Parathyroid adenoma (tissue), 2 donors: ENCODE results near the gene MAPK9.

Source experiments
- H2AFZ ChIP-seq: fragments of 300-600 bp; sonication (generic); one replicate; pipeline ENCODE4 v1.7.0; 2017; ENCODE audit warnings: antibody characterized with exemption, mild to moderate bottlenecking
- H3K27ac ChIP-seq: fragments of 300-600 bp; sonication (generic); one replicate; pipeline ENCODE4 v1.7.0; 2017
- H3K27me3 ChIP-seq: fragments of 300-600 bp; sonication (generic); one replicate; pipeline ENCODE4 v1.7.0; 2017; ENCODE audit warnings: low read length; ENCODE audit not compliant: control insufficient read depth, insufficient read depth
- H3K36me3 ChIP-seq: fragments of 300-600 bp; sonication (generic); one replicate; pipeline ENCODE4 v1.7.0; 2017; ENCODE audit warnings: low read length; ENCODE audit not compliant: control insufficient read depth, insufficient read depth
- H3K4me1 ChIP-seq: fragments of 300-600 bp; sonication (generic); one replicate; pipeline ENCODE4 v1.7.0; 2017; ENCODE audit warnings: control low read depth
- H3K4me2 ChIP-seq: fragments of 300-600 bp; sonication (generic); one replicate; pipeline ENCODE4 v1.7.0; 2017; ENCODE audit warnings: low read length
- H3K4me3 ChIP-seq: fragments of 300-600 bp; sonication (generic); one replicate; pipeline ENCODE4 v1.7.0; 2017; ENCODE audit warnings: low read depth, low read length
- H3K79me2 ChIP-seq: fragments of 300-600 bp; sonication (generic); one replicate; pipeline ENCODE4 v1.7.0; 2017; ENCODE audit warnings: control low read depth
- H3K9ac ChIP-seq: fragments of 300-600 bp; sonication (generic); one replicate; pipeline ENCODE4 v1.7.0; 2017; ENCODE audit warnings: mild to moderate bottlenecking
- H3K9me3 ChIP-seq: fragments of 300-600 bp; sonication (generic); one replicate; pipeline ENCODE4 v1.7.0; 2017; ENCODE audit warnings: low read length; ENCODE audit not compliant: control insufficient read depth
- TF ChIP-seq, protein P1 (sequence below): fragments of 300-600 bp; sonication (generic); IDR thresholded peaks from one replicate; pipeline ENCODE4 v1.7.0; 2017; ENCODE audit warnings: antibody characterized with exemption, mild to moderate bottlenecking
- donor health status: primary hyperparathyroidism.

Gene MAPK9

DNA sequence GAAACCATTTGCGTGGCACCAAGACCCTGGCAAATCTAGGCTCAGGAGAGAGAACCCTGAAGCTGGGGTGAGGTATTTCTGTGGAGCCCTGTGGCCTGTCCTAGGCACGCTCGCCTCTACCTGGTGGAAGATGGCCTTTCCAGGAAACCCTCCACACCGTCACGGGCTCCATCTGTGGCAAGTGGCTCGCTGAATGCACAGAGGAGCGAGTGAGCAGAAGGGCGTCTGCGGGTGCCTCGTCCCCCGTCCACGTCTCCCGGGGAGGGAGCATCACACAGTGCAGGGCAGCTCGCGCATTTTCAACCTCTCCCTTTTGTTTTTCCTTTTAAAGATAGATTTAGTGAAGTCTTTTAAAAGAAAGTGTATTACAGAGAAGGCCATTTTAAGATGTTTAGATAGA lies 57.6 kb downstream of the MAPK9 start:
- no peaks in the 10 kb centered on the region for H3K27me3 ChIP-seq
- H3K9ac ChIP-seq = no peak overlapping the region
- H3K4me3 ChIP-seq = no peak overlapping the region
- TF ChIP-seq, protein P1, sequence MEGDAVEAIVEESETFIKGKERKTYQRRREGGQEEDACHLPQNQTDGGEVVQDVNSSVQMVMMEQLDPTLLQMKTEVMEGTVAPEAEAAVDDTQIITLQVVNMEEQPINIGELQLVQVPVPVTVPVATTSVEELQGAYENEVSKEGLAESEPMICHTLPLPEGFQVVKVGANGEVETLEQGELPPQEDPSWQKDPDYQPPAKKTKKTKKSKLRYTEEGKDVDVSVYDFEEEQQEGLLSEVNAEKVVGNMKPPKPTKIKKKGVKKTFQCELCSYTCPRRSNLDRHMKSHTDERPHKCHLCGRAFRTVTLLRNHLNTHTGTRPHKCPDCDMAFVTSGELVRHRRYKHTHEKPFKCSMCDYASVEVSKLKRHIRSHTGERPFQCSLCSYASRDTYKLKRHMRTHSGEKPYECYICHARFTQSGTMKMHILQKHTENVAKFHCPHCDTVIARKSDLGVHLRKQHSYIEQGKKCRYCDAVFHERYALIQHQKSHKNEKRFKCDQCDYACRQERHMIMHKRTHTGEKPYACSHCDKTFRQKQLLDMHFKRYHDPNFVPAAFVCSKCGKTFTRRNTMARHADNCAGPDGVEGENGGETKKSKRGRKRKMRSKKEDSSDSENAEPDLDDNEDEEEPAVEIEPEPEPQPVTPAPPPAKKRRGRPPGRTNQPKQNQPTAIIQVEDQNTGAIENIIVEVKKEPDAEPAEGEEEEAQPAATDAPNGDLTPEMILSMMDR = no peak
- H3K9me3 ChIP-seq = no peaks in the 10 kb centered on the region
- no peaks in the 10 kb centered on the region for H3K36me3 ChIP-seq
- no peak overlapping the region for H2AFZ ChIP-seq
- H3K4me2 ChIP-seq = no peak overlapping the region
- H3K27ac ChIP-seq = no peak overlapping the region
- H3K79me2 ChIP-seq = no peaks in the 10 kb centered on the region
- H3K4me1 ChIP-seq = no peaks in the 10 kb centered on the region

DNA sequence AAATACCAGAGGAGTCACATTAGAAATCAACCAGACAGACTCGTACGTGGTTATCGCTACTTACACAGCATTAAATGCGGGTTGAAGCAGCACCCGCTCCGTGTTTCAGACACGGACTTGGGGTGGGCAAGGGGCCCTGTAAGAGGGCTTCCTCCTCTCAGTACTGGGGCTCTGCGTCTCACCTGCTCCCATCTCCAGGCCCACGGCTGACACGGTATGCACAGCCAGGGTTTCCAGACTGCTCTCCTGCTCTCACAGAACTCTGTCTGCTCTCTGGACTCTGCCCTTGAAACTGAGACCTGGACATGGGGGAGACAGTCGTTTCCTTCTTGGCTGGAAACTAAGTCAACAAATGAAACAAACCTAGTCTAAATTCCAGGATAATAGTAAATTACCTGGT lies 58.2 kb downstream of the MAPK9 start:
- no peaks in the 10 kb centered on the region for H3K27me3 ChIP-seq
- TF ChIP-seq, protein P1 = no peak
- H3K4me2 ChIP-seq = no peak overlapping the region
- no peaks in the 10 kb centered on the region for H3K4me1 ChIP-seq
- H3K4me3 ChIP-seq = no peak overlapping the region
- H3K27ac ChIP-seq = no peak overlapping the region
- H3K9ac ChIP-seq = no peak overlapping the region
- no peaks in the 10 kb centered on the region for H3K79me2 ChIP-seq
- no peaks in the 10 kb centered on the region for H3K9me3 ChIP-seq
- H3K36me3 ChIP-seq = no peaks in the 10 kb centered on the region
- H2AFZ ChIP-seq = no peak overlapping the region

DNA sequence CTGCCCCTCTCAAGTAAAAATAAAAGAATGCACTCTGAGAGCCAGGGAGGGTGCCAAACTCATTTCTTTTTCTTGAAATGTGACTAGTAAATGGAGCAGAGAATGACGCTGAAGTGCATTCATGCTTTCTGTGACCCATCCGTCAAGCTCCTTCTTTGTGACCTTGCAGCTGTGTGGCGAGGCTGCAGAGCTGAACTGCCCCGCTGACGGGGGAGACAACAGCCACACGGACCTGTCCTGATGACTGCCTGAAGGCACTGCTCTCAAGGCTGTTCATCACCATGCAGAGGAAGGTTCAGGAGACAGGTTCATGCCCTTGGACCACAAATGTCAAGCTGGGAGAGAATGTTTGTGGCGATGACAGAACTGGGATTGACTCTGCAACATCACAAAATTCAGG lies 61.9 kb downstream of the MAPK9 start:
- Histone ChIP-seq H3K4me3 (no peak overlapping the region), H3K9ac (no peak overlapping the region), H3K27me3 (no peaks in the 10 kb centered on the region), H3K4me2 (no peak overlapping the region), H3K4me1 (no peaks in the 10 kb centered on the region), H3K79me2 (no peaks in the 10 kb centered on the region), H2AFZ (no peak overlapping the region), H3K36me3 (no peaks in the 10 kb centered on the region), H3K27ac (no peak overlapping the region), H3K9me3 (no peaks in the 10 kb centered on the region)
- TF ChIP-seq, protein P1 = no peak

DNA sequence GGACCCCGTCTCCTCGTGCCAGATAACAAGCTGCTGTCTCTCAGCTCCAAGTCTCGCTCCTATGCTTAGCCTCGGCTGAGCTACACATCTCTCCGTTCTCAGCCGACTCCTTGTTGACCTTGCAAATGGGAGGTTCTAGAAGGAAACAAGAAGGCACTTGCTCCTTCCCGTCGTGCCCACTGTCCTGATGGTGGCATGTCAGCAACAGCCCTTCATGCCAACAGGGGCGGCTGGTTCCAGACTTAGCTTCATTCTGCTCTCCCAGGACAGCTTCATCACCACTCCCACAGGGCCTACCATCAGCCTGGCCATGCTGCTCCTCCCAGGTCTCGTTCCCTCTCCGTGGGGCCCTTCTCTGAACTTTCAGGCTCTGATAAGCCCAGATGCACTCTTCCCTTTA lies 69.8 kb downstream of the MAPK9 start:
- Histone ChIP-seq H3K4me1 (no peaks in the 10 kb centered on the region), H3K79me2 (no peaks in the 10 kb centered on the region), H3K9me3 (no peaks in the 10 kb centered on the region), H3K9ac (no peak overlapping the region), H3K4me2 (no peak overlapping the region), H3K36me3 (no peaks in the 10 kb centered on the region), H2AFZ (no peak overlapping the region), H3K27ac (no peak overlapping the region), H3K27me3 (no peaks in the 10 kb centered on the region), H3K4me3 (no peak overlapping the region)
- TF ChIP-seq, protein P1 = no peak

DNA sequence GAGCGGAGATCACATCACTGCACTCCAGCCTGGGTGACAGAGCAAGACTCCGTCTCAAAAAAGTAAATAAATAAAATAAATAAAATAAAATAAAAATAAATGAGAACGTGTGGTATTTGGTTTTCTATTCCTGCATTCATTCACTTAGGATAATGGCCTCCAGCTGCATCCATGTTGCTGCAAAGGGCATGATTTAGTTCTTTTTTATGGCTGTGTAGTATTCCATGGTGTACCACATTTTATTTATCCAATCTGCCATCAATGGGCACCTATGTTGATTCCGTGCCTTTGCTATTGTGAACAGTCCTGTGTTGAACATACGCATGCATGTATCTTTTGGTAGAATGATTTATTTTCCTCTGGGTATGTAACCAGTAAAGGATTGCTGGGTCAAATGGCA lies 74.1 kb downstream of the MAPK9 start:
- Histone ChIP-seq H3K27ac (no peak overlapping the region), H3K4me1 (no peaks in the 10 kb centered on the region), H2AFZ (no peak overlapping the region), H3K9me3 (no peaks in the 10 kb centered on the region), H3K9ac (no peak overlapping the region), H3K4me3 (no peak overlapping the region), H3K36me3 (no peaks in the 10 kb centered on the region), H3K4me2 (no peak overlapping the region), H3K79me2 (no peaks in the 10 kb centered on the region), H3K27me3 (no peaks in the 10 kb centered on the region)
- TF ChIP-seq, protein P1 = no peak
